ENCODE results near the gene SLC6A1. TPM values are rescaled to one million over a fixed set of nuclear protein-coding genes. Genes with fewer than 3 reads are reported as not detected.

The SLC6A1 gene
- total RNA-seq, 1 experiment from 2014 or later, result not detected

- Mint-ChIP-seq H3K27ac (ENCODE audit: low read depth, unreplicated experiment) (no peak overlapping the region), H3K4me3 (ENCODE audit: unreplicated experiment) (no peak overlapping the region), H3K36me3 (ENCODE audit: insufficient read depth, unreplicated experiment) (no peaks in the 10 kb centered on the region), H3K9me3 (ENCODE audit: unreplicated experiment) (no peaks in the 10 kb centered on the region), H3K27me3 (ENCODE audit: insufficient read depth, unreplicated experiment) (no peaks in the 10 kb centered on the region), H3K4me1 (ENCODE audit: insufficient read depth, unreplicated experiment) (peaks cover 8% of the 10 kb centered on the region)
- BruUV-seq (replicated peaks), result no TSS peak
- ChIA-PET POLR2A (no interaction called here), CTCF (interaction anchor here (2.6 kb wide), 1 partner anchor 28 kb away, joined by 12 read pairs; no protein-coding TSS in a partner anchor)
- intact Hi-C loops (cut with micrococcal nuclease), result no loop called here
- TF ChIP-seq CTCF (IDR thresholded peaks at IDR 0.05; ENCODE audit: unreplicated experiment), result no peak
- DNase-seq (ENCODE audit: unreplicated experiment), result no peak
Observed at GRCh38 chr3:11088831-11089230, 96.3 kb downstream of the SLC6A1 start.

Other genes with a start within 250 kb of the SLC6A1 start
- gene SLC6A11, start 176.5 kb upstream of the SLC6A1 start, total RNA-seq (2022), result 1.4 and 1.5 TPM in 2 replicates
- gene HRH1, start 161.7 kb downstream of the SLC6A1 start, total RNA-seq (2022), result 11.0 and 14.8 TPM in 2 replicates